ENCODE results near the gene CACNA1G.

Gene CACNA1G

DNA sequence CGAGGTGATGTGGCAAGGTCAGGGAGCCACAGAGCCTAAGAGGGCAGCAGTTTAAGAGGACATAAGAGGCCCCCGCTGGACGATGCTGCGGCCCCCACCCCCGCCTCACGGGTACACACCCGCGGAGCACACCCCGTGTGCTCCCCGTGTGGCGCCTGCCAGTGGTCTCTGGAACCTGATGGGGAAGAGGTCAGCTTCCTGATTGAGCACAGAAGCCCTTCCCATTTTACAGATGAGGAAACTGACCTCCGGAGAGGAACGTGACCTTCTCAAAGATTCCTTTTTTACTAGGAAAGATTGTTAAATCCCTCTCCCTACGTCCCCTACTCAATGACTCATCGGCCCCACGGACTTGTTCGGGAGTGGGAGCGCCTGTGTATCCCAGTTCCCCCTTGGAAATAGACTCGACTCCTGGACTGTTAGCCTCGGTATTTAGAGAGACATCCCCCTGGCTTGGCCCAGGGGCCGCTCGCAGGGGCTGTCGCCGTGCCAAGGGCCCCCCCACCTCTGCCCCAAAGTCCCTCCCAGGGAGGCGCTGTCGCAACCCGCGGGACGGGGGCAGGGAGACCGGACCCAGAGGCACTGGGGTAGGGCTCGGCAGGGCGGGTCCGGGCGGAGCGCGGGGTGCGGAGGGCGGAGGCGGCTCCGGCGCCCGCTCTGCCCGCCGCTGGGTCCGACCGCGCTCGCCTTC is 73.9 kb downstream of the CACNA1G start, which contains the start of gene ABCC3:
TSS of gene ABCC3 (plus strand) at position 658 of the 691 bp plus-strand sequence. CDS start 56 bp downstream, outside the sequence.
- no peak within 1 kb of the TSS for H3K4me2 ChIP-seq (ENCODE audit: insufficient read depth, low read length)
- H3K36me3 ChIP-seq (ENCODE audit: insufficient read depth, low read length), result no peaks in the 10 kb centered on the region
- H4K20me1 ChIP-seq (ENCODE audit: insufficient read depth, low read length), result peaks cover 13% of the 10 kb centered on the region
- no peaks in the 10 kb centered on the region for H3K79me2 ChIP-seq (ENCODE audit: insufficient read depth, low read length)
- no peaks in the 10 kb centered on the region for H3K9me3 ChIP-seq (ENCODE audit: insufficient read depth, low read length, severe bottlenecking)
- peaks cover 18% of the 10 kb centered on the region for H3K27me3 ChIP-seq (ENCODE audit: insufficient read depth, low read length, poor library complexity)
- TF ChIP-seq, protein P1, sequence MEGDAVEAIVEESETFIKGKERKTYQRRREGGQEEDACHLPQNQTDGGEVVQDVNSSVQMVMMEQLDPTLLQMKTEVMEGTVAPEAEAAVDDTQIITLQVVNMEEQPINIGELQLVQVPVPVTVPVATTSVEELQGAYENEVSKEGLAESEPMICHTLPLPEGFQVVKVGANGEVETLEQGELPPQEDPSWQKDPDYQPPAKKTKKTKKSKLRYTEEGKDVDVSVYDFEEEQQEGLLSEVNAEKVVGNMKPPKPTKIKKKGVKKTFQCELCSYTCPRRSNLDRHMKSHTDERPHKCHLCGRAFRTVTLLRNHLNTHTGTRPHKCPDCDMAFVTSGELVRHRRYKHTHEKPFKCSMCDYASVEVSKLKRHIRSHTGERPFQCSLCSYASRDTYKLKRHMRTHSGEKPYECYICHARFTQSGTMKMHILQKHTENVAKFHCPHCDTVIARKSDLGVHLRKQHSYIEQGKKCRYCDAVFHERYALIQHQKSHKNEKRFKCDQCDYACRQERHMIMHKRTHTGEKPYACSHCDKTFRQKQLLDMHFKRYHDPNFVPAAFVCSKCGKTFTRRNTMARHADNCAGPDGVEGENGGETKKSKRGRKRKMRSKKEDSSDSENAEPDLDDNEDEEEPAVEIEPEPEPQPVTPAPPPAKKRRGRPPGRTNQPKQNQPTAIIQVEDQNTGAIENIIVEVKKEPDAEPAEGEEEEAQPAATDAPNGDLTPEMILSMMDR (IDR thresholded peaks at IDR 0.05; ENCODE audit: borderline replicate concordance, extremely low read depth, low read length, poor library complexity, severe bottlenecking), result no peak
- no peak for TF ChIP-seq EZH2 (IDR thresholded peaks at IDR 0.05; ENCODE audit: borderline replicate concordance, low read depth, low read length, severe bottlenecking)
- H3K4me3 ChIP-seq (ENCODE audit: low read depth in 1 of 2, low read length in 2 of 2), result no peak within 1 kb of the TSS
- ATAC-seq (ENCODE audit: insufficient read depth, low read depth) (no peak), DNase-seq (no peak)
- no peak within 1 kb of the TSS for H2AFZ ChIP-seq (ENCODE audit: low read depth, low read length)
- no peak within 1 kb of the TSS for H3K9ac ChIP-seq (ENCODE audit: low read depth, low read length)
- no peak within 1 kb of the TSS for H3K27ac ChIP-seq (ENCODE audit: low read length)
- no peaks in the 10 kb centered on the region for H3K4me1 ChIP-seq (ENCODE audit: insufficient read depth, low read length)

DNA sequence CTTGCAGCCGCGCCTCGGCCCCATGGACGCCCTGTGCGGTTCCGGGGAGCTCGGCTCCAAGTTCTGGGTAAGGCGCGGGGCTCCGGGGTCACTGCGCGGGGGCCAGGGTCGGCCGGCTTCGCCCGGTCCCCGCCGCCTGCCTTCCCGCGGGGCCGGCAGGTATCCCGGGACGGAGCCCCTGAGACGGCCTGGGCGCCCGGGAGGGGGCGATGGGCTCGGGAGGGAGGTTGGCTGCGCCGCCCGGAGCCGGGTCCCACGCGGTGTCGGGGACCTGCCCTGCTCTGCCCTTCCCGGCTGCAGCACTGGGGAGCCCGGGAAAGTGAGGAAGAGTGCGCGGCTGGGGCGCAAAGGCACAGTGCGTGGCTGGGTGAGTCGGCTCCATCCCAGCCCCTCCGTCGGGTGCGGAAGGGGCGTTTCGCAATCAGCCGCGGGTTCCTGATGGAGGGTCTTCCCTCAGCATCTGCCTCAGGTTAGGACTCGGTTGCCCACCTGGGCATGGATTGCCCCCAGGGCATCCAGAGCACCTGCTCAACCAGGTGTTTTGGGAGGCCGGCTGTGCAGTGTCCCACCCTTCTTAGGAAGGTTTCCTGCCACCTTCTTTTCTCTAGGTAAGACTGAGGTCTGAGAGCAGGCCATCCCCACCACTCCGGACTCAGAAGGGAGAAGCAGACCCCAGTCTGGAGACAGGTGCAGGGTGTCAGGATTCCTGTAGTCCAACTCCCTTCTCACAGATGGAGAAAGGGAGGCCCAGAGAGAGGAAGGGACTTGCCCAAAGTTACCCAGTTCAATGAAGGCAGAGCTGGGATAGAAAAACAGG is 74.6 kb downstream of the CACNA1G start:
- Histone ChIP-seq H3K4me1 (ENCODE audit: insufficient read depth, low read length) (no peaks in the 10 kb centered on the region), H3K79me2 (ENCODE audit: insufficient read depth, low read length) (no peaks in the 10 kb centered on the region), H3K4me2 (ENCODE audit: insufficient read depth, low read length) (no peak overlapping the region), H3K27ac (ENCODE audit: low read length) (no peak overlapping the region), H4K20me1 (ENCODE audit: insufficient read depth, low read length) (peaks cover 13% of the 10 kb centered on the region), H3K9ac (ENCODE audit: low read depth, low read length) (no peak overlapping the region), H3K4me3 (ENCODE audit: low read depth in 1 of 2, low read length in 2 of 2) (no peak overlapping the region), H3K36me3 (ENCODE audit: insufficient read depth, low read length) (no peaks in the 10 kb centered on the region), H3K9me3 (ENCODE audit: insufficient read depth, low read length, severe bottlenecking) (no peaks in the 10 kb centered on the region), H3K27me3 (ENCODE audit: insufficient read depth, low read length, poor library complexity) (peaks cover 13% of the 10 kb centered on the region), H2AFZ (ENCODE audit: low read depth, low read length) (no peak overlapping the region)
- DNase-seq (no peak), ATAC-seq (ENCODE audit: insufficient read depth, low read depth) (no peak)
- no peak for TF ChIP-seq EZH2 (IDR thresholded peaks at IDR 0.05; ENCODE audit: borderline replicate concordance, low read depth, low read length, severe bottlenecking)
- TF ChIP-seq, protein P1 (IDR thresholded peaks at IDR 0.05; ENCODE audit: borderline replicate concordance, extremely low read depth, low read length, poor library complexity, severe bottlenecking), result no peak

DNA sequence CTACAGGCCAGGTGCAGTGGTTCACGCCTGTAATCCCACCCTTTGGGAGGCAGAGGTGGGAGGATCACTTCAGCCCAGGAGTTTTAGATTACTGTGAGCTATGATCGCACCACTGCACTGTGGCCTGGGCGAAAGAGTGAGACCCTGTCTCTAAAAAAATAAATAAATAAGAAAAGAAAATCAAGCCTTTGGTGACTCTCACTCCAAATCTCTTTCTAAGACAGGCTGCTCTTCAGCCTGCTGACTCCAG is 75.1 kb downstream of the CACNA1G start:
- Histone ChIP-seq H3K4me3 (ENCODE audit: low read depth in 1 of 2, low read length in 2 of 2) (no peak overlapping the region), H3K4me2 (ENCODE audit: insufficient read depth, low read length) (no peak overlapping the region), H2AFZ (ENCODE audit: low read depth, low read length) (no peak overlapping the region), H3K4me1 (ENCODE audit: insufficient read depth, low read length) (no peaks in the 10 kb centered on the region), H3K36me3 (ENCODE audit: insufficient read depth, low read length) (no peaks in the 10 kb centered on the region), H3K27me3 (ENCODE audit: insufficient read depth, low read length, poor library complexity) (peaks cover 11% of the 10 kb centered on the region), H3K79me2 (ENCODE audit: insufficient read depth, low read length) (no peaks in the 10 kb centered on the region), H4K20me1 (ENCODE audit: insufficient read depth, low read length) (peaks cover 10% of the 10 kb centered on the region), H3K9me3 (ENCODE audit: insufficient read depth, low read length, severe bottlenecking) (no peaks in the 10 kb centered on the region), H3K9ac (ENCODE audit: low read depth, low read length) (no peak overlapping the region), H3K27ac (ENCODE audit: low read length) (no peak overlapping the region)
- ATAC-seq (ENCODE audit: insufficient read depth, low read depth) (no peak), DNase-seq (no peak)
- no peak for TF ChIP-seq EZH2 (IDR thresholded peaks at IDR 0.05; ENCODE audit: borderline replicate concordance, low read depth, low read length, severe bottlenecking)
- TF ChIP-seq, protein P1 (IDR thresholded peaks at IDR 0.05; ENCODE audit: borderline replicate concordance, extremely low read depth, low read length, poor library complexity, severe bottlenecking), result no peak
